GM18873 (cell line): ENCODE results near the gene NKIRAS1.
"Not testable (repeated sequence)": the region's sequence is repeated elsewhere in the genome, so short reads cannot be mapped to it uniquely, and the experiment has no call there.

Experiments used
- ATAC-seq: cut with Tn5 transposase; IDR thresholded peaks from one replicate; pipeline ENCODE4 v1.9.1; 2021; ENCODE audit warnings: mild to moderate bottlenecking, moderate library complexity, moderate number of reproducible peaks; ENCODE audit not compliant: unreplicated experiment, low FRiP score

NKIRAS1 gene

DNA sequence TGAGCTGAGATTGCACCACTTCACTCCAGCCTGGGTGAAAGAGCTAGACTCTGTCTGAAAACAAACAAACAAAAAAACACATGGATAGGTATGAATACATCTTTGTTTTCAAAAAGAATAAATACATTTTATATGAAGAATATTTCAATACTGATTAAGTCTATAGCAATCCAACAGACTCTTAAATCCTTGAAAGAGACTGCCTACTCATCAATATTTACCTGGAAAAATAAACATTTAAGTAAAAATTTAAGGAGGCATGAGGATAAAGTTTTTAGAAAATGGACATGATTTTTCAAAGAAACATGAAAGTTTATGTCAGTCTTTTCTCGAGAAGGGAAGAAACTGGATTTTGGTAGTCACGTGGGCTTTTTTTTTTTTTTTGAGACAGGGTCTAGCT lies 5.4 kb downstream of the NKIRAS1 start:
- no peak for ATAC-seq

DNA sequence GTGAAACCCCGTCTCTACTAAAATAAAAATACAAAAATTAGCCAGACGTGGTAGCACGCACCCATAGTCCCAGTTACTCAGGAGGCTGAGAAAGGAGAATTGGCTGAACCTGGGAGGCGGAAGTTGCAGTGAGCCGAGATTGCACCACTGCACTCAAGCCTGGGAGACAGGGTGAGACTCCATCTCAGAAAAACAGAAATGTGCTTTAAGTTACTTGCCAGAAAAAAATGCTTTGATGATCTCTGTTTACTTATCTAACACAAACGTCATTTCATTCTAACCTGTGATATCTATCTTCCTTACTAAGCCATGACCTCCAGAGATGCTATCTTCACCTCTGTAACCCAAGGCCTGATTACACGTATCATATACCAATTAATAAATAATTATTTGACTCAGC lies 7.4 kb downstream of the NKIRAS1 start:
- ATAC-seq, result no peak

DNA sequence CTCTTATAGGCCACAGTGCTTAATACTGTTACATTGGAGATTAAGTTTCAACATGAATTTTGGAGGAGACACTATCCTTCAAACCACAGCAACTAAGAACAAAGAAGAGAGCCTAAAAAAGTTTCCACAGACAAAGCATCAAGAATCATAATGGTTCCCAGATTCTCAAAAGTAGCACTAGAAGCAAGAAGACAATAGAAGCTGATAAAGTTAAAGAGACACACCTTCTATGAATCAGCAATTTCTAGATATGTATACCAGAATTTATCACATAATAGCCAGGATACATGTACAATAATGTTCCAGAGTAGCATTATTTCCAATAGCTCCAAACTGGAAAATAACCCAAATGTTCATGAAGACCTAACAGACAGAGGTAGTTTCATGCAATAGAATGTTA lies 12.2 kb downstream of the NKIRAS1 start:
- ATAC-seq, result no peak

DNA sequence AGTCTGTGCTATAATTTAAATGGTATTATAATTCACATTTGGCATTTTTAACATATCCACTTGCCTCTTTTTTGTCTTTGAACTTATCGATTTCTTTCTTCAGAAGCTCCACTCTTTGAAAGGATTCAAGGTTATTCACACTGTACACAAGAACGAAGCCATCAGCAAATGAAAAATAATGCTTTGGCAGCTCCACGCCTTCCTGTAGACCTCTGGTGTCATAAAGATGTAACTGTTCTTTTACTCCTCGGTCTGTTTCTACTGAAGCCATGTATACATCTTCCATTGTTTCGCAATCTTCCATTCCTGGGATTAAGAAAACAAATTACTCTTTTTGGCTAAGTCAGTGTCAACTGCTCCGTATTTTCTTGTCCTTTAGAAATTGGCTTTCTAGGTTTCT lies 16.0 kb downstream of the NKIRAS1 start:
- ATAC-seq, result no peak

DNA sequence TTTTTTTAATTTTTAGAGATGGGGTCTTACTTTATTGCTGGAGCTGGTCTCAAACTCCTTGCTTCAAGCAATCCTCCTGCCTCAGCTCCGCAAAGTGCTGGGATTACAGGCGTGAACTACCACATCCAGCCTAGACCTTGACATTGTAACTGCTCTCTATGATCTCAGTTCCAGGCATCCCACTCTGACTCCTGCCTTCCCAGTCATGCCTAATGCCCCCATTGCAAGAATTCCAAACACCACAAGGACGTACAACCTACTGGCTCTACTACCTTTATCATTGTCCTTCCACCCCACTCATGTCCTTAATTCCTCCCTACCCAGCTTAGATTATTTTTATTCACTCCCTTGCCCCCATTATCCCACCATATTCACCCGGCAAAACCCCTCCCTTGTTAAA lies 21.6 kb downstream of the NKIRAS1 start:
- ATAC-seq, result no peak

DNA sequence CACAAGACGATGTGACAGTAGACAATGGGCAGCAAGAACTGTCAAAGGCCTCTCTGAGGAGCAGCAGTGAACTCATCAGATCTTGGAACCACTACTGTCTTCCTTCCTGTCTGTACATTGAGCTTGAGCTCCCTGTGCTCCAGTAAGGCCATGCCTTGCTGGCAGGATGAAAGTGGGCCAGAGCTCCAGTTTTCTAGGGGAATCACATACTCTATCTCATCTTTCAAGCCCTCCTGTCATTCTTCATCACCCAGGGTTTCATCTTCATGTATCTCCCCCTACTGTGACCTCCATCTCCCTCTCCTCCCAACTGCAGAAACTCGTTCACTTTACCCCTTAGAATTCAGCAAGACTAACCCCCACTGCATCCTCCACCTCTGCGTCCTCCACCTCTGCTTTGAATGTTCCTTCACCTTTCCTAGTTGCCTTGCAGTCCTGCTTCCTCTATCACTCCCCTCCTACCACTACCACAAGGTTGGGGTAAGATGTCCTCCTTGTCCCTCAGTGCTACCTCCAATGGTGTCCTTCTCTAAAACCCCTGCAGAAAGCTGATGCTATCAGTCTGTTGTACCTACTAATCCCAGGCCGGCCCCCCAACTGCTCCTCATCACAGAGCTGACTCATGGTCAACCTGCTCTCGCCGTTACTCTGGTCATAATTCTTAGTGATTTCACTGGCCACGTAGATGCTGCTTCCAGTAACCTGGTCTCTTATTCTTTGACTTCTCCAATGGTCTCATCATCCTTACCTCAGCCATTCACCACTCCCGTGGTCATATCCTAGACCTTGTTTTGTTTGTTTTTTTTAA lies 22.3 kb downstream of the NKIRAS1 start:
- no peak for ATAC-seq

DNA sequence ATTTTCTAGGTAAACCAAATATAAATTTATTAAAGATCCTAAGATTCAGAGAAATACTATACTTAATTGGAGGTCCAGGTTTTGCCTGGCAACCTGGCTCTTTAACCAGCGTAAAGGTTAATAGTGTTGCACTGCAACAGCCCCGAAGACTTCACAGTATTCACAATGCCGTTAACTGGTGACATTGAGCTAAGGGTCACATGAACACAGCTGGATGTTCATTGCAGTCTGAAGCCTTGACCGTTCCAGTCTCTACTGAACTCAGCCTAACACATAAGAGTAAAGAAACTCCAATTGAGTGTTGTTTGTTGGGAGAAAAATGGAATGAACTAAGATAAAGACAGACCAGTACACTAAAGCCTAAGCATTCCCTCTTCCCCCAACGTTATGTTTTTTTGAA lies 26.8 kb downstream of the NKIRAS1 start:
- ATAC-seq, result no peak

DNA sequence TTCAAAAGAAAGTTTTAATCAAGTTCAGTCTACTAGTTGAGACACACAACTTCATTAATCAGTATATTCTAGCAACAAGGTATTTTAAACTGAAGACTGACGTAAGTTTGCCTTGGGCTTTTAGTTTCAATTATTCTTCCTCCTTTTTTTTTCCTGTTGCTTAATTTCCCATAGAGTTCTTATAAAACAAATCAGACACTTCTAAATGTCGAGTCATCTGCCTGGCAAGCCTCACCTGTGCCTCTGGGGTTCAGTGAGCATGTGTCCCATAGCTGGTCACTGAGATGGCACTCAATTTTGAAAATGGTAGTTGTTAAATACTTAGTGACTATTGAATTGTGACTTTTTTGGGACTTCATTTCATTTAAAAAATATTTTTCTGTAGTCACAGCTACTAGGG lies 27.4 kb downstream of the NKIRAS1 start:
- no peak for ATAC-seq

DNA sequence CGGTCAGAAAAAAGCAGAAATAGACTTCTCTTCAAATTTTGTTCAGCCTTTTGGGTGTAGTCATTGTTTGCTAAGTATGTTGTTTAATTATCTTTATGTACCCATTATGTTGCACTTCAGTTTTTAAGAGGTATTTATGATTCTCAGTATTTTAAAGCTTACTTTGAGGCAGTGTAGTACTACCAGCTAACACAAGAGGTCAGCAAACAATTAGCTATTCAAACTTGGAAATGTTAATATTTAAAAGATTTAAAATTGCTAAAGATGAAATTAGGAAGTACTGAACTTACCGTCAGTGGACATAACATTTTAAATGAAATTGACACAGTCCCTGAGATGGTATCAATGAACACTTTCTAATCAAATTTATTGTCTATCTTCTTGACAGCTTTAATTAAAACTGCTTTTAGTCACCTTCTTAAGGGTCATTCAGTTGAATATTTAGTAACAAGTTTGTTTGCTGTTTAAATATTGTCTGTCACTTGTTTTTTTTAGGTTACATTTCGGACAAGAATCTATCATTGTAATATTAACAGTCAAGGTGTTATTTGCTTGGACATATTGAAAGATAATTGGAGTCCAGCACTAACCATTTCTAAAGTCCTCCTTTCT lies 28.1 kb downstream of the NKIRAS1 start:
- ATAC-seq, result no peak

DNA sequence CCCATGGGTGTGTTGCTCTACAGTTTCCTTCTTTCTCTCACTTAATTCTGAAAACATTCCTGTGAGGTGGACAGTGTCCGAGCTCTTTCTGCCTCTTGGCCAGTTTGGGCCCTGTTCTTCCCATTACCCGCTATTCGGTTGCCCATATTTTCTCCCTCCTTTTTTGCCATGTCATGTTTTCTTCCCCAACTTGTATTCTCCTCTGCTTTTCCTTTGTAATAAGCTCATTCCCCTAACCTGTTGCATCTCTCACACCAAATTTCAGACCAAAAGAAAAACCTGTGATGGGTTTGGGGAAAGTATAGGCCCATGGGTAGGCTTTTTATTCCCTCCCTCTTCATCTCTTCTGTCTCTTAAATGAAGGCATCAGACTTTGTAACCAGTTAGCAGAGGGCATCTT lies 30.5 kb downstream of the NKIRAS1 start:
- no peak for ATAC-seq

DNA sequence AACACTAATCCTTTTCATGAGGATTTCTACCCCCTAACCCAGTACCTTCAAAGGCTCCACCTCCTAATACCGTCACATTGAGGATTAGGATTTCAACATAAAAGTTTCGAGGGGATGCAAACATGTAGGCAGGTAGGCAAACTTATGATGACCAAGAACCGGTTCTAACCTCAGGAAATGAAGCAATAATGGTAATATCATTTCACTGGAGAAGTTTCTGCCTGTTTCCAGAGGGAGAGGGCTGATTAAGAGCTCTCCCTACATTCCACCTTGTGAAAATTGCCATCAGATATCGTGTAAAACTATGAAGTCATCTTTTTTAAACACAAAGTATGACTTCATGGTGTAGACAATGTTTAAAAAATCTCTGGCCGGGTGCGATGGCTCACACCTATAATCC lies 31.6 kb downstream of the NKIRAS1 start:
- ATAC-seq, result no peak

DNA sequence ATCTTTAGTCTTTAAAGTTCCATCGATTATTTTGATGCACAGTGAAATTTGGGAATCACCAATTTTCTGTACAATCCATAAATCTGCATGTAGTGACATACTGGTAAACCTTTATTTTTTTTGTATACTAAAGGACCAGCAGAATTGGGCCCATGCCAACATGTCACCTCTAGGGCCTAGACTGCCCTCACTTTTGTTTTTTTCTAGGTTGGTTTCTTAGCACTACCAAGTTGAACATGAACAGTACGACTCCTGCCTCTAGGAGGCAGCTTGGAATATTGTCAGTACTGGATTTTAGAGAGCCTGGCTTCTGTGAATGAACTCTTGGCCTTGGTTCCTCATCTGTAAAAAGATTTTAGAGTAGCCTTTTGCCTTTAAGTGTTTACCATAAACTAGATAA lies 32.3 kb downstream of the NKIRAS1 start:
- no peak for ATAC-seq

DNA sequence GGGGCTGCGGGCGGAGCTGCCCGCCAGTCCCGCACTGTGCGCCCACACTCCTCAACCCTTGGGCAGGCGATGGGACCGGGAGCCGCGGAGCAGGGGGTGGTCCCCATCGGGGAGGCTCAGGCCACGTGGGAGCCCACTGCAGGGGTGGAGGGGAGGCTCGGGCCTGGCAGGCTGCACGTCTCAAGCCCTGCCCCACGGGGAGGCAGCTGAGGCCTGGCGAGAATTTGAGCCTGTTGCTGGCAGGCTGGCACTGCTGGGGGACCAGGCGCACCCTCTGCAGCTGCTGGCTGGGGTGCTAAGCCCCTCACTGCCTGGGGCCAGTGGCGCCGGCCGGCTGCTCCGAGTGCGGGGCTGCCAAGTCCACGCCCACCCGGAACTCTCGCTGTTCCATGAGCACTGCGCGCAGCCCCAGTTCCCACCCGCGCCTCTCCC lies 34.3 kb downstream of the NKIRAS1 start:
- no peak for ATAC-seq

DNA sequence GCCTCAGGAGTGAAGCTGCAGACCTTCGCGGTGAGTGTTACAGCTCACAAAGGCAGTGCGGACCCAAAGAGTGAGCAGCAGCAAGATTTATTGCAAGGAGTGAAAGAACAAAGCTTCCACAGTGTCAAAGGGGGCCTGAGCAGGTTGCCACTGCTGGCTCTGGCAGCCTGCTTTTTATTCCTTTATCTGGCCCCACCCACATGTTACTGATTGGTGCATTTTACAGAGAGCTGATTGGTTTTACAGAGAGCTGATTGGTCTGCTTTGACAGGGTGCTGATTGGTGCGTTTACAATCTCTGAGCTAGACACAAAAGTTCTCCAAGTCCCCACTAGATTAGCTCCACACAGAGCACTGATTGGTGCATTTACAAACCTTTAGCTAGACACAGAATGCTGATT lies 34.8 kb downstream of the NKIRAS1 start:
- ATAC-seq, result not testable (repeated sequence)

DNA sequence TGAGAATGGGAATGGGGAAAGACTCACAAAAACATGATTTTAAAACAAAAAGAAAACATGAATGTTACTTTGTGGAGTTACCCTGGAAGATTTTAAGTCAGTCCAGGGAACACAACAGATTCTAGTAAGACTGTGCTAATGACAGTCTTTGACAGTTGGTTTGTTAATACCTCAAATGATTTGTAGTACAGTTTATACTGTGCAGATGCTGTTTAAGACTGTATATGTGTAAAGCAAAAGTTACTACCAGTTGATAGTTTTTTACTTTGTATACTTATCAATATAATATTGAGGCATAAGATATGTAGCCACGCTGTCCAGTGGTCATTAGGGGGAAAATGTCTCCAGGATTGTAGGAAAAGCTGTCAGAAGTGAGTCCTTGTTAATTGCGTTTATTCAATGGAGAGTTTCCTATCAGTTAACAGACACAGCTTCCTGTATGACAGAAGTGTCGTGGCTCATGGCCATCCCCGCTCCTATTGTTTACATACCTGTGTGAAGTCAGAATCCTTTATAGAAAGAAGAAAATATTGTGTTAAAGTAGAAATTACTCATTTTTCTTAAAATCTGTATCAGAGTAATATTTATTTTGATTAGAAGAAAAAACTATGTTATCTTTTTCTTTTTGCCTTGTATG lies 36.0 kb downstream of the NKIRAS1 start:
- no peak for ATAC-seq

DNA sequence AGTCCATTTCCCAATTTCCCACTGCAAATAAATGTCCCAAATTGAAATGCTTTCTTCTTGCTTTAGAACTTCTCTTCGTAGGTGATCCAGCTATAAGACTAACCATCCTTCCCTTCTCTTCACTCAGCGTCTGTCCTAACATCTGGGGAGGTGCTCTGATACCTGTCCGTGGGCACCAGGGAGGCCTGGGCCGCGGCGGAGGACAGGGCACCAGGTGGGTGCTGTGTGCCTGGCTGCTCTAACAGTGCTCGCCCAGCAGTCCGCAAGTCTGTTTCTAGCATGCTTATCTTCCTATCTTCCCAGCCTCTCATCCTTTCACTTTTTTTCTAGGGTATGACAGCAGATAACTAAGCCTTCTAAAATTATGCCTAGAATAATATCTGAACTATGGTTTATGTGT lies 37.3 kb downstream of the NKIRAS1 start:
- no peak for ATAC-seq

DNA sequence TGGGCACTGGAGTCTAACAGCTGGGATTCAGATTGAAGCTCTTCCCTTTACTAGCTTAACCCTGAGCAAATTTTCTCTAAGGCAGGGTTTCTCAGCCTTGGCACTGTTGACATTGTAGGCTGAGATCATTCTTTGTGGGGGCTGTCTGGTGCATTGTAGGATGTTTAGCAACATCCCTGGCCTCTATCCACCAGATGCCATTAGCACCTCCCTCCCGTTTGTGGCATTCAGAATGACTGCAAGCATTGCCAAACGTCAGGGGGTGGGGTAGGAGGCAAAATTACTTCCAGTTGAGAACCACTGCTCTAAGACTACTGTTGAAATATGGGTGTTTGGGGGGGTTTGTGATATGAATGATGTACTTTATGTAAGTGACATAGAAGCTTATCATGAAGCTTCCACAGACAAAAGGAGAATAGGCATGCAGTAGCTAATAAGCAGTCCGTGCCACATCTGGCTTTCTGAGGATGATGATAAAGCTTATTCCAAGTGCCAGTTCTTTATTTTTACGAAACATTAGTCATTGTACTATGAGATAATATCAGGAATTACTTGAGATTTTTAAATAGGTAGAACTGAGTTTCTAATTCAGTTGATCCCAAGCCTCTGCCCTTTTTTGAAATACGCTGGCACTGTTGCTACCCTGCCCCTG lies 39.3 kb downstream of the NKIRAS1 start:
- ATAC-seq, result no peak

DNA sequence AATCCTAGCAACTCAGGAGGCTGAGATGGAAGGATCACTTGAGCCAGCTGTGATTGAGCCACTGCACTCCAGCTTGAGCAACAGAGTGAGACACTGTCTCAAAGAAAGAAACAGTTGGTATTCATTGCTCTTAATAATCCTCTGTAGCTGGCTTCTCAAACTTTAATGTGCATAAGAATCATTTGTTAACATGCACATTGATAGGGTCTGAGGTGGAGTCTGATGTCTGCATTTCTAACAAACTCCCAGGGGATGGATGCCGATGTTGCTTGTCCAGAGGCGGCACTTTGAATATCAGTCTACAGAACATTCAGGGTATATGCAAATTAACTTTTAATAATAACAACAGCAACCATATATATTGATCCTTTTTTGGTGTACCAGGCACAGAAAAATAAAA lies 39.9 kb downstream of the NKIRAS1 start:
- no peak for ATAC-seq

DNA sequence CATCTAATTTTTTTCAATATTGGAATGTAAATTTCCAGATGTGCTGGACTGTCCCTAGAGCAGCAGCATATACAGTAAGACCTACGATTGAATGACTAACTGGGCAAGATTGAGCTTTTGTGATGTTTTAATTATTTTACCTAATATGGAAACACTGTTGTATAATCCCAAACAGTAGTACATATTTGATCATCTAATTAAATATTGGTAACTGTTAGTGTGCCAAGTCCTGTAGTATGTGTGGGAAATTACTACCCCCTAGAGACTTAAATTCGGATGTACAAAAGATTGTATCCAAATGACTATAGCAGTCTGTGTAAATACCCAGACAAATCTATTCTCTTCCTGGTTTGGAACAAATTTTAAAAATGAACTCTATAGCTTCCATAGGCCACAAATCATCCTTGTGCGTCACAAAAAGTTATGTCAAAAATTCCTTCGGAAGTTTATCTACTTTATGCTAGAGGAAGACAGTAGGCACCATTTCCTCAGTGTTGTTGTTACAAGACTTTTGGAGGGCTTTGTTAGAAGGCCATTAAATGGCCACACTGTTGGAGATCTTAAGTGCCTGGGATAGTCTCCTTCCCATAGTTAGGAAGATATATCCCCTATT lies 41.6 kb downstream of the NKIRAS1 start:
- ATAC-seq, result no peak

DNA sequence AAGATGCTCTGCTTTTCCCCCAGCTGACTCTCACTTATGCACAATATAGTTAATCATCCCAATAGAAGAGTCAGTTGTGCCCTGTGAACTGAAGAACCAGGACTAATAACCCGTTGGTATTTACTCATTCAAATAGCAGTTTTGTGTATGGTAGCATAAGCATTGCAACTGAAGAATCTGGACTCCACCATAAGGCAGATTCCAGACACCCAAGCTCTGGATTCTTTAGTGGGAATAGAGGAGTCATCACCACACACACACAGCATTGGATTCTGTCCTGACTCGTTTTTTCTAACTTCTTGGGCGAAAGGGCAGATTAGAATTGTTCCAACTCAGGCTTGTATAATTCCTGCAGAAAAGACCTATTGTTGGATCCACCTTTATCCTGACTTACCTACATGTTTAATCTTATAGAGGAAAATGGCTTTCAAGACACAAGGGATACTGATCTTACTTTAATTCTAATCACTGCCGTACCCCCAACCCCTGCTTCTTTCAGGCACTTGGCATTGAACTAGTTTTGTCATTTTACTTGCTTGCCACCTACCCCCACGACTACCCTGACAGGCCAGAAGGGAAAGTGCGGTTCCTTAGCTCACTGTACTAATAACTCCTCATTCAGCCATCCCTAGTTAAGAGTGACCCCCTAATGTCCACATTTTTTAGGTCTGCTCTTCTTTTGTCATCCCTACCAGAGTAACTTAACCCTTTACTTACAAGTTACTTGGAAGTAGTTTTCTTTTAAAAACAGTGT lies 42.3 kb downstream of the NKIRAS1 start:
- ATAC-seq, result no peak
